ENCODE measurements around the gene SHISA6.

DNA sequence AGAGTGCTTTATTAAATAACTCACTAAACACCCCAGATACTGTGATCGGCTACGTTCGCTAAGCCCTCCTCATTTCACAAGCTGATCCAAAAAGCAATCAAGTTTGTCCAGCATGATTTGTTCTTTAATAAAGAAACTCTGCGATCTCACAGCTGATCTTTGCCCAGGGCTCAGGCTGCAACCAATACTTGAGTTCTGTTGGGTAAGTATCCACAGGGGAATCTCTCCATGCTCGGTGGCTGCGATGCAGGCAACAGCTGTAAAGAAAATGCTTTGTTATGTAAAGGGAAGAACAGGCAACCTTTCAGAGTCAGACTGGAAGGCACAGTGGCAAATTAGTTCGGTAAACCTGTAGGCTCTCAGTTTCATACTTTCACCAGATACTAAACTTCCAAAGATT, 67.5 kb downstream of the SHISA6 start:
- TF ChIP-seq, protein P1, sequence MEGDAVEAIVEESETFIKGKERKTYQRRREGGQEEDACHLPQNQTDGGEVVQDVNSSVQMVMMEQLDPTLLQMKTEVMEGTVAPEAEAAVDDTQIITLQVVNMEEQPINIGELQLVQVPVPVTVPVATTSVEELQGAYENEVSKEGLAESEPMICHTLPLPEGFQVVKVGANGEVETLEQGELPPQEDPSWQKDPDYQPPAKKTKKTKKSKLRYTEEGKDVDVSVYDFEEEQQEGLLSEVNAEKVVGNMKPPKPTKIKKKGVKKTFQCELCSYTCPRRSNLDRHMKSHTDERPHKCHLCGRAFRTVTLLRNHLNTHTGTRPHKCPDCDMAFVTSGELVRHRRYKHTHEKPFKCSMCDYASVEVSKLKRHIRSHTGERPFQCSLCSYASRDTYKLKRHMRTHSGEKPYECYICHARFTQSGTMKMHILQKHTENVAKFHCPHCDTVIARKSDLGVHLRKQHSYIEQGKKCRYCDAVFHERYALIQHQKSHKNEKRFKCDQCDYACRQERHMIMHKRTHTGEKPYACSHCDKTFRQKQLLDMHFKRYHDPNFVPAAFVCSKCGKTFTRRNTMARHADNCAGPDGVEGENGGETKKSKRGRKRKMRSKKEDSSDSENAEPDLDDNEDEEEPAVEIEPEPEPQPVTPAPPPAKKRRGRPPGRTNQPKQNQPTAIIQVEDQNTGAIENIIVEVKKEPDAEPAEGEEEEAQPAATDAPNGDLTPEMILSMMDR (optimal IDR thresholded peaks at IDR 0.05 in 1 of 3, IDR thresholded peaks at IDR 0.05 in 1 of 3, conservative IDR thresholded peaks at IDR 0.05 in 1 of 3; ENCODE audit: extremely low read depth in 1 of 3, insufficient read depth in 2 of 3, low read length in 3 of 3): no peak
- no peak for TF ChIP-seq EZH2 (IDR thresholded peaks at IDR 0.05; ENCODE audit: low read length)
